D341Med (cell line): ENCODE data around the gene UNC13A.

ENCODE experiments used
- DNase-seq: peaks from one replicate; pipeline ENCODE4 v3.0.0; 2012; ENCODE audit warnings: low spot score

The UNC13A gene

DNA sequence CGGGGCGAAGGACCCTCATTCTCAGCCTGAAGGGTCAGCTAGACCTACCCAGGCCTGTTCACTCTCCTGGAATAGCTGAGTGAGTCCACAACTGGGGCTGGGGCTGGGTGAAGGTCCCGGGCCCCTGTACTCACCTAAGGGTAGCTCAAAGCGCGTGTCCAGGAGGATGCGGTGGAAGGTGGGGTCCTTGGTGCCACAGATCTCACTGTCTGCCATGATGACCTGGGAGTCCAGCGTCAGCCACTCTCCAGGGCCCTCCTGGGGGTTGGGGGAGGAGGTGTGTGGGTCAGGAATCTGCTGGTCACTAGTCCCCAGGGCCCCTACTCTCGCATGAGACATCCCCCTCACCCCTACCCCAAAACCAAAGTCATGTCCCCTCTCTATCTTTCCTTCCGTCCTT is 18.7 kb downstream of the UNC13A start:
- no peak for DNase-seq

DNA sequence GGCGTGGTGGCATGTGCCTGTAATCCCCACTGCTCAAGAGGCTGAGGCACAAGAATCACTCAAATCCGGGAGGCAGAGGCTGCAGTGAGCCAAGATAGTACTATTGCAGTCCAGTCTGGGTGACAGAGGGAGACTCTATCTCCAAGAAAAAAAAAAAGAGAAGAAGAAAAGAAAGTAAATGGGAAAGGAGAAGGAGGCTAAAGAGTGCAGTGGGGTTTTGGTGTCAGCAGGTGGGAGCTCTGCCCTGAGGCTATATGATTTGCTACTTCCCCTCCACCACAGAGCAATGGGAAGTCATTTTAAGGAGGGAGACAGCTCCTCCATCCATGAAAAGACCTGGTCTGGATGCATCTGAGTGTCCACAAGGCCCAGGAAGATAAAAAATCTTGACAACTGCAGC is 23.1 kb downstream of the UNC13A start:
- no peak for DNase-seq

DNA sequence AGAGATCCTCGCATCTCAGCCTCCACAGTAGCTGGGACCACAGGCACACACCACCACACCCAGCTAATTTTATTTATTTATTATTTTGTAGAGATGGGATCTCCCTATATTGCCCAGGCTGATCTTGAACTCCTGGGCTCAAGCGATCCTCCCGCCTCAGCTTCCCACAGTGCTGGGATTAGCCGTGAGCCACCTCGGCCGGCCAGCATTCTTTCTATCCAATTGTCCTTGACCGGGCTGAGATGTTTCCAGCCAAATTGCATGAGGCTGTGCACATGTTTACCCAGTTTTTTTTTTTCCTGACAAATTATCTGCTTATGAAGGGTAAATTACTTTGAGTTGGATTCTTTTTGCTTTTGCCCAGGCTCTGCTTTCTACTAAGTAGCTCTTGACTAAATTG is 28.2 kb downstream of the UNC13A start:
- no peak for DNase-seq

DNA sequence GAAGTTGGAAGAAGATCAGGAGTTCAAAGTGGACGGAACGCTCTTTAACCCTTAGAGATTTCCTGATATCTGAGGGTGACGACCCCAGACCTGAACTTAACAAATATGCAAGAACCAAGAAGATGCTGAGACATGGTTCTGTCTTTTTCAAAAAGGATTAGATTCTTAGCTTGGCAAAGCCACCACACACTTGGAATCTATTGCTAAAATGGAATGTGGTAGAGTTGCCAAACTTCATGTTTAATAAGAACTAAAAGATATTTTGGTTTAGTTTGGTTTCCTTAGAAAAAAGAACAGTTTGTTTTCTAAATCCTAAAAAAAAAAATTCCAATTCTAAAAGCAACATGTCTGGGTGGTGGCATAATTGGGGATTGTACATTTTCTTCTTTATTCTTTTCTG is 29.5 kb downstream of the UNC13A start:
- DNase-seq = no peak

DNA sequence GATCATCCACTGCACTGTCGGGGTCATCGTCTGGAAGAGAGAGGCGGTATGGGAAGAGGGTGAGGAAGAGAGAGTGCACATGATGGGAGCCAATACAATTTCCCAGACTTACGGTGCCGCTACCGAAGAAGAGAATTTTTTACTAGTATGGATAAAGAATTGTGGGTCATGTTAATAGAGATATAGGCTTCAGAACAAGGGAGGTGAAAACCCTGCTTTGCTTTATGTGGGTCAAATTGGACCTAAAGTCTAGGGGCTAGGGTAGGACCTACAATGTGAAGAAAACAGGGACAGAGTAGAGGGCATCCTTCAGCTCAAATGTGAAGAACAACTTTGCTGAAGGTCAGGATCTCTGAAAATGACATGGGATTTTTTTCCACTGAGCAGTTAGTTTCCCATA is 29.9 kb downstream of the UNC13A start:
- DNase-seq = no peak

DNA sequence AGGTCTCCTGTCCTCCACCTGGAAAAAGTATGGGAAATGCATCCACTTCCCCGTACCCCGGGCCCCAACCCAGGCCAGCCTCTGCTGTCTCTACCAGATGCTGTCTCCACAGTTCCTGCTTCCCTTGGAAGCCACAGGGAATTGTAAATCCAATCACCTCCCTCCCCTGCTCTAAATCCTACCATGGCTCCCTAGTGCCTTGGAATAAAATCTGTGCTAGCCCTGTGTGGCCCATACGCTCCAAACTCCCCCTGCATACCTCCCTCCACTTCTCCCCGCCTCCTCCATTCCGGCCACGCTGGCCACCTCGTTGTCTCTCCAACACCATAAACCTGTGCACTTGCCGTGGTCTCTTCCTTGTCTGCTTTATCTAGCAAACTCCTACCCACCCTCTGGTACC is 31.2 kb downstream of the UNC13A start:
- peak; percentile 22 for DNase-seq

DNA sequence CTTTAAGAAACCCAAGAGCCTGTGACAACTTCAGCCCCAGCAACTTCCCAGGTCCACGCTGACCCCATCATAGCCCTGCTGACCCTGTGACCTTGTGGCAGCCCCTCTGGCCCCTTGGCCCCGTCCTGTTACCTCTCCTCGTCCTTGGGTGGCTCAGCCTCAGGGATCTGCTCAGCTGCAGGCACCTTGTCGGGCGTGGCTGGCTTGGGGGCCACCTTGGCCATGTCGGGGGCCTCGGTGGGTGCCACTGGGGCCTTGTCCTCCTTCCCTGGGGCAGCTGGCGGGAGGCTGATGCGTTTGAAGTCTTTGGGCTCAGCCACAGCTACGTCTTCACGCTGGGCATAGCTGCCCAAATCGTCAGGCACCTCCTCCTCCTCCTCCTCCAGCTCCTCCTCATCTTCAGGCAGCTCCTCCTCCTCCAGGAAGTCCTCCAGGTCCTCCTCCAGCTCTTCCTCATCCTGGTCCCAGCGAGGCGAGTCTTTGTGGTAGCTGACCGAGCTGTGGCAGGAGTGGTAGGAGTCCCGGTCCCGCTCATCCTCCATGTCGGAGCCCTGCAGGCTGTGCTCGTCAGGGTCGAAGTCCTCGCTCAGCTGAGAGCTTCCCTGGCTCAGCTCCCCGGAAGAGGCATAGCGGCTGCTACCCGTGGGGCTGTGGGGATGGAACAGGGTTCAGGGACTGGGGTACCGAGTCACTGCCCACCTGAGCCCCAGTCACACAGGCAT is 32.2 kb downstream of the UNC13A start:
- no peak for DNase-seq

DNA sequence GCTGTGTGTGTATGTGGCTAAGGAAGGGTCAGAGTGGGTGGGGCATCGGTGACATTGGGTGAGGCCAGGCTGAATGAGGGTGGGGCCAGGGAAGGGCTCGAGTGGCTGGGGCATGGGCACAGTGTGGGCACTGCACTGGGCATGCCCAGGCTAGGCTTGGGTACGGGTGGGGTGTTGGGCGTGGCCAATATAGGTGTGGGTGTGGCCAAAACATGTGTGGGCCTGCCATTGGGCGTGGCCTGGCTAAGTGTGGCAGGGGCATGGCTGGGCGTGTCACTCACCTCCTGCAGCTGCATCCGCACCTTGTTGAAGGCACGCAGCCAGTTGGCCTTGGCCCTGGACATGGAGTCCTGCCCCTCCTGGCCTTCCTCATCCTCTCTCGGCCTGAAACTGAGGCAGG is 33.2 kb downstream of the UNC13A start:
- DNase-seq = peak; percentile 77

DNA sequence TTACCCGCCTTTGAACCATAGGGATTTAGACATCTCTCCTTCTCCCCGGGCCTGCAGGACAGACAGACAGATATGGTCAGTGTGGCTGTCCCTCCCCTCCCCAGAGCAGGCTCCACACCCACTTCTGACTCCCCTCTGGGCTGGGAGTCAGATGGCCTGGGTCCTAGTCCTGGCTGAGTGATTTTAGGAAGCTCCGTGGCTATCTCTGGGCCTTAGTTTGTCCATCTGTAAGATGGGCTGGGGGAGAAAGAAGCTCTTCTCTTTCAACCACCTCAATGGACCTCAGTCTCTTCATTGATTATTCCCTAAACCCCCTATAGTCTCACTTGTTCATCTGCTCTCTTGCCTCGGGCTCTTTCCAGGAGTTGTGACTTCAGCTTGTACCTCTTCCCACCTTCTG is 35.5 kb downstream of the UNC13A start:
- DNase-seq = no peak

DNA sequence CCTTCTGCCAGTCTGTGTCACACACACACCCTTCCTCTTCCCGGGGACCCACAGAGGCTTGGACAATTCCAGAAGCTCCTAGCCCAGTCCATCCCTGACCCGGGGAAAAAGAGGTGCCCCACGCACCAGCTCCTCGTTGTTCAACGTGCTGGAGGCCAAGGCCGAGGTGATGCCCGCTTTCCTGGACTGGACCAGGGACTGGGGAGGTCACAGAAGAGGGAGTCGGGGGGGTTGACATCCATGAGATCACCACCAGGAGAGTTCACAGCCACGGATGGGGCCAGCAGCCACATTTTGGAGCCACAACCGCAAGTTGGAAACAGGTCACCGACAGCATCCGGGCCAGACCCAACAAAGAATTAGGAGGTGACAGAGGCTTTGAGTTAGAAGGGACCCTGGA is 39.4 kb downstream of the UNC13A start:
- DNase-seq = no peak

DNA sequence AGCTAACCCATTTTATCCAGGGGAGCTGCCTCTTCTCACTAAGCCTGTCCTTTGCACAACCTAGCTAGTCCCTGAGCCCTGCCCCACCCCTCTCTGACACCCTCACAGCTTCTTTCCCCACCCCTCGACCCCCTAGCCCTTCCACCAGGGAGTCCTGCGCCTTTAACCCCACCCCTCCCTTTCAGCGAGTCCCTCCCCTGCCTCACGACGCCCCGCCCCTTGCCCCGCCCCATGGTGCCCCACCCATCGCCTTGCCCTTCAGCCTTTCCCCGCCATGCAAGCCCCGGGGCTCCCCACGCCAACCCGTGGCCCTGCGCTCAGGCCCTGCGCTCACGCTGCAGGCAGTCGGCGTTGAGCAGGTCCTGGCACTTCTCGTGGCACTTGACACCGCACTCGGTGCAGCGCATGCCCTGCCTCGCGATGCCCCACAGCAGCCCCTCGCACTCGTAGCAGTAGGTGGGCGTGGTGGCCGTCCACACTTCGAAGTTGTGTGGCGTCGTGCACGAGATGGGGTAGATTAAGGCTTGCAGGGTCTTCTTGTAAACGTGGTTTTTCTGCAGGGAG is 40.0 kb downstream of the UNC13A start:
- no peak for DNase-seq

DNA sequence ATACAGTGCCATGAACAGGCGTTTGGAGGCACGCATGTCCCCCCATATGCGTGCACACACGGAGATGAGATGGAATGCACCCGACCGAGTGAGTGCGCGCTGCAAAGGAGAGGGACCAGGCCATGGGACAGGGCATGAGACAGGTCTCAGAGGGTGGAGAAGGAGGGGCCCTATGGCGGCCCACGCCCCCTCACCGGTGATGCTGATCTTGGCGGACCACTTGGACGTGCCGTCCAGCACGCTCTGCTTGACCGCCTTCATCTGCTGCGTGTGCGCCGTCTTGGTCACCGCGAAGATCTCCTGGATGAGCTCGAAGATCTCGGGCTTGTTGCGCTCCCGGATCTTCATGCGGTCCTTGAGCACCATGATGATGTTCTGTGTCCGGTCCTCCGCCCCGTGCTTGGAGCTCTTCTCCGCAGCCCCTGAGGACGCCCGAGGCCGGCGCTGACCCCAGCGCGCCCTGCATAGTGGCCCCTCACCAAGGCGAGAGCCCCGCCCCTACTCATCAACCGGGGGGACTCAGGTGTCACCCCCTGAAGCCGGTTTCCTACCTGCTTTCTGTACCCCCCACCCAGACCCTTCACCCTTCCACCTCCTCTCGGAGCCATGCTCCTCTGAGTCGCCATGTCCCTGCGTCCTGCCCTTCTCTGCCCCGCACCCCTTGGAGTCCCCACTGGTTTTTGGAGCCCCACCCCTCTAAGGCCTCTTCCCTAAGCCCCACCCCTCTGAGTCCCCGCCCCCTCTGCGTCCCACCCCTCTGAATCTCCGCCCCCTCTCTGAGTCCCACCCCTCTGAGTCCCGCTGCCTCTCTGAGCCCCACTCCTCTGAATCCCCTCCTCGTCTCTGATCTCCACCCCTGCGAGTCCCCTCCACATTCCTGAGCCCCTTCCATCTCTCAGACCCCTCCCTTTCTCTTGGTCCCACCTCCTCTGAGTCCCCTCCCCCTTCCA is 40.8 kb downstream of the UNC13A start:
- no peak for DNase-seq

DNA sequence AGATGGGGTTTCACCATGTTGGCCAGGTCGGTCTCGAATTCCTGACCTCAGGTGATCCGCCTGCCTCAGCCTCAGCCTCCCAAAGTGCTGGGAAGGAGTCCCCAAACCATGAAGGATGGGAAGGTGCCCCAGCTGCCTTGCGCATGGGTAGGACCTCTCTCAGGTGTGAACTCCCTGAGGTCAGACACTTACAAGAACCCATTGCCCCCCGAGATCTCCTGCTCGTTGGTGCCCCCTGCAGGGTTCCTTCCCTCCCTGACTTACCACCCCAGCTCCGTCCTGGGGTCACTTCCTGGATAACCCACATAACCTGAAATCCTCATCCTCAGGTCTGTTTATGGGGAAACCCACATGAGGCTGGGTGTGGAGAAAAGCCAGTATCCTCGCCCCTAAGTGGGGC is 41.7 kb downstream of the UNC13A start:
- DNase-seq = no peak

DNA sequence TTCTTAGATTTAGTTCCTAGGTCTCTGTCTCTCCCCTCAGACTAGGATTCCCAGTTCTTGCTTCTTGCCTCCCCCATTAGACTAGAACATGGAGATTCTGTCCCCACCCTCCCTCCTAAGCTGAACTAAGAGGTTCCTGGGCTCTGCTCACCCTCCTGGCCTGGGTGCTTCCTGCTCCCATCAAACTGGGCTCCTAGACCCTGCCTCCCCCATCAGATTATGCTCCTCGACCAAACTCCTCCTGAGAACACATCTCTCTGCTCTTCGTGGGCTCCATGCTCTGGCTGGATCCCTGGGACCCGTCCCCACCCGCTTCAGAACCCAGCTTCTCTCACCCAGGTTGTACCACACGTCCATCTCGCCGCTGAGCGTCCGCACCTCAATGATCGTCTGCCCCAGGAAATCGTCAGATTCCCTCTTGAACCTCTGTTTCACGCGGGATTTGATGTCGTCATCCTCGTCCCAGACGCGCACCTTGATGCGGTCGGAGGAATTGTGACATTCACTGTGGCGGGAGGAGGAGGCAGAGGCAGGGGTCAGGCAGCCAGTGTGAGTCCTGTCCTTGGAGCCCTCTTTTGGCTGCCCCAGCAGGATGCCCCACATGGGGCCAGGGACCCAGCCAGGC is 42.7 kb downstream of the UNC13A start:
- DNase-seq = no peak

DNA sequence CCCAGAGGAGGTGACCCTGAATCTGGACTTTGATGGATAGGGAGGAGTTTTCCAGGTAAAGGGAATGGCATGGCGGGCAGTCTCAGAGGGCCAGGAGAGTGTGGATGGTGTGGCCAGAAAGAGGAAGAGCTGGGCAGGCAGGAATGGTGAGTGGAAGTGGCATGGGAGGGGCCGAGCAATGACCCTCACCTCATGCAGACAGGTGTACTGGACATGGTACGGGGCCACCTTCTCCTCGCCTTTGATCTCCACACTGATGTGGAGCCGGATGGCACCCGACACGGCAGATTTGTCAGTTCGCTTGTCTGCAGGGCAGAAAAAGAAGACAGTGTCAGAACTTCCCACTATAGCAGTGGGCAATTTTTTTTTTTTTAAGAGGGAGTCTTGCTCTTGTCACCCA is 45.5 kb downstream of the UNC13A start:
- DNase-seq = no peak

DNA sequence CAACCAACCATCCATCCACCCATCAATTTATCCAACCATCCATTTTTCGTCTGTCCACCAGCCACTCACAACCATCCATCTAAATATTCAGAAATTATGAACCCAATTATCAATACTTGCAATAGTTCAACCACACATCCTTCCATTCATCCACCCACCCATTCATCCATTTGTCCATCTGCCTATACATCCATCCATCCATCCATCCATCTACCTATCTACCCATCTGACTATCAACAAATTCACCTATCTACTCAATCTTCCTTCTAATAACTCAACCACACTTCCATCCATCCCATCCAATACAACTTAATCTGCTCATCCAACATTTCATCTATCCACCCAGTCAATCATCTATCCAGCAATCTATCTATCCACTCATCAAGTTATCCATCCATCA is 46.3 kb downstream of the UNC13A start:
- DNase-seq = no peak

DNA sequence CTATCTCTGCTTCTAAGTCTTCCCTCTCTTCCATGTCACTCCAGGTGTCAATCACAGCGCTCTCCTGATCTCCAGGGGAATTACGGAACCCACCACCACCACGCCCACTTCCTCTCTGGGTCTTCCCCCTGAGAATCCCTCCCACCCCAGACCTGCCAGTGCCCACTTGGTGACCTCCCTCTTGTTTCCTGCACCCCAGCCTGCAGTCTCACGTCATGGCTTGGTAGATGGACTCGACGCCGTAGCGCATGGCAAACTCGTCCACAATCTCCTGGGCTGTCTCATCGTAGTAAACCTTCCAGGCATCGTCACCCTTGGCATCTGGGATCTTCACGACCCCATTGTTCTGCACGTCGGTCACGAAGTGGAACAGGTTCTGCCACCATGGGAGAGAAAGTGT is 47.0 kb downstream of the UNC13A start:
- DNase-seq = peak; percentile 15

DNA sequence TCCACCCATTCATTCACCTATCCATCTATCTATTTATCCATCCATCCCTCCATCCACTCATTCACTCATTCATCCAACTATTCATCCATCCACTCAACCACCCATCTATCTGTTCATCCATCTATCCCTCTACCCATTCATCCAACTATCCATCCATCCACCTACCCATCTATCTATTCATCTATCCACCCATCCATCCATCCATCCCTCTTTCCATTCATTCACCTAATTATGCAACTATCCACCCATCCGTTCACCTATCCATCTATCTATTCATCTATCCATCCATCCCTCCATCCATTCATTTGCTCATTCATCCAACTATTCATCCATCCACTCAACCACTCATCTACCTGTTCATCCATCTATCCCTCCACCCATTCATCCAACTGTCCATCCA is 54.5 kb downstream of the UNC13A start:
- no peak for DNase-seq

DNA sequence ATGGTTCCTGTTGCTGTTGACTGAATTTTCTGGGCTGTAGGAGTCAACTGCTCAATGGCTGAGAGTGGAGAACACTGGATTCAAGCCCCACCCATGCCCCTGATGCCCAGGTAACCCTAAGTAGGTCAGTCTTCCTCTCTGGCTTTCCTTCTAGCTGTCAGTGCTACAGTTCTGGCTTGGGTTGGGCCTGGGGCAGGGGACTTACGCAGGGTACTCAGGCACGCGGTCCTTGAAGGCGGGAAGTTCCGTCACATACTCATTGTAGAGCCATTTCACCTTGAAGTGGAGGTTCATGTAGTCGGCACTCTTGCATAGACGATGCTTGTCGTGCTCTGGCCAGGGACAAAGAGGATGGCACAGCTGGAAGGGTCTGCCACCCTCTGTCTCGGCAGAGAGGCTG is 55.6 kb downstream of the UNC13A start:
- DNase-seq = no peak

DNA sequence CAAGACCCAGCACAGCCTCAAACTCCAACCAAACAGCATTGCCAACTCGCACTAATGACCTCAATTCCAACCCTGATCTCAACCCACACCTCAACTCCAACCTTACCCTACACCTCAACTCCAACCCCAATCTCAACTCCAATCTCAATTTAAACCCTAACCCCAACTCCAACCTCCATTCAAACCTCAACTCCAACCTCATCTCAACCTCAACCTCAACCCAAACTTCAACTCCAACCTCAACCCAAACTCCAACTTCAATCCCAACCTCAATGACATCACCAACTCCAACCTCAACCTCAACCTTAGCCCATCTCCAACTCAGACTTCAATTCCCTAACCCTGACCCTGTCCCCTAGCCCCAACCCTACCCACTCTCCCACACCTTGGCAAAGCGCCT is 58.4 kb downstream of the UNC13A start:
- DNase-seq = no peak

DNA sequence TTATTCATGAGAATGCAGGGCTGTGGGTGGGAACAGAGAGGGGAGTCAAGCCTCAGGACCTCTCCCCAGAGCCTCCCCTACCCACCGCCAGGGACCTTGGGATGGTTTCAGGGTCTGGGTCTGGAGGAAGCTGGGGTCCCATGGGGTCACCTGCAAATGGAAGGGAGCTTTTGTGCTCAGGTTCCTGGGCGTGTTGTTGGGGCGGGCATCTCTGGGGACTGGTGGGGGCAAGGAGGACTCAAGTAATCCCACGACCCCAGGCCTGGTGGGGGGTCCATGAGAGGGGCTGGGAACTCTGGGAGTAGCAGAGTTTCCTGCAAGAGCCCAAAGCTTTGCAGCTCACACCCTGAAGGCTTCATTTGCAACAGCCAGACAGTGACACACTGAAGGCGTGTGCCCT is 60.2 kb downstream of the UNC13A start:
- no peak for DNase-seq

DNA sequence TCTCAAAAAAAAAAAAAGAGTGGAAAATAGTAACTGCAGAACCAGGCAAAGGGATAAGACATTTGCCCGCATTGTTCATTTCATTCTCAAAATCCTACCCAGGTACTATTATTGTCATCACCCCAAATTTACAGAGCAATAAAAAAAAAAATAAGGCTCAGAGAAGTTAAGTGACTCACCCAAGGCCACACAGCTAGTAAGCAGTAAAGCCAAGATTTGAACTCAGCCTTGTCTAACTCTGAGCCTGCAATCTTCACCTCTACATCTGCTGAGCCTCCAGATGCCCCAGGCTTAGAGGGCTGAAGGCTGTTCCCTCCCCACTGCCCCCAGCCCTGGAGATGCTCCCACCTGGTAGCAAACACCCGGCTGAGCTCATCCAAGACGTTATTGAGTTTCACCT is 61.0 kb downstream of the UNC13A start:
- DNase-seq = no peak
